ENCODE measurements around the gene CCZ1B.
"Not testable (repeated sequence)": the region's sequence is repeated elsewhere in the genome, so short reads cannot be mapped to it uniquely, and the experiment has no call there.

DNA sequence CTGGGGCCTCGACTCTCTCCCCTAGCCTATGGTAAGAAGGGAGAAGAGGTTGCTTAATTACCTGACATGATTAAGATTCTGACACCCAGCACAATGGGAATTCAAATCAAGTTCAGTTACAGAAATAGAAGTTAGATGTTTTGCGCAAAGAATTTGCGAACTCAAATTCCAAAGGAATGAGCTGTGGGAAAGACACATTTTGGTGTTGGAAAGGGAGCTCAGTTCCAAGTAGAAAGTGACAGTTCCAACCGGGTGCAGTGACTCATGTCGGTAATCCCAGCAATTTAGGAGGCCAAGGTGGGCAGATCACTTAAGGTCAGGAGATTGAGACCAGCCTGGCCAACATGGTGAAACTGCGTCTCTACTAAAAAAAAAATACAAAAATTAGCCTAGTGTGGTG lies 4.0 kb upstream of the CCZ1B start:
- TF ChIP-seq, protein P1, sequence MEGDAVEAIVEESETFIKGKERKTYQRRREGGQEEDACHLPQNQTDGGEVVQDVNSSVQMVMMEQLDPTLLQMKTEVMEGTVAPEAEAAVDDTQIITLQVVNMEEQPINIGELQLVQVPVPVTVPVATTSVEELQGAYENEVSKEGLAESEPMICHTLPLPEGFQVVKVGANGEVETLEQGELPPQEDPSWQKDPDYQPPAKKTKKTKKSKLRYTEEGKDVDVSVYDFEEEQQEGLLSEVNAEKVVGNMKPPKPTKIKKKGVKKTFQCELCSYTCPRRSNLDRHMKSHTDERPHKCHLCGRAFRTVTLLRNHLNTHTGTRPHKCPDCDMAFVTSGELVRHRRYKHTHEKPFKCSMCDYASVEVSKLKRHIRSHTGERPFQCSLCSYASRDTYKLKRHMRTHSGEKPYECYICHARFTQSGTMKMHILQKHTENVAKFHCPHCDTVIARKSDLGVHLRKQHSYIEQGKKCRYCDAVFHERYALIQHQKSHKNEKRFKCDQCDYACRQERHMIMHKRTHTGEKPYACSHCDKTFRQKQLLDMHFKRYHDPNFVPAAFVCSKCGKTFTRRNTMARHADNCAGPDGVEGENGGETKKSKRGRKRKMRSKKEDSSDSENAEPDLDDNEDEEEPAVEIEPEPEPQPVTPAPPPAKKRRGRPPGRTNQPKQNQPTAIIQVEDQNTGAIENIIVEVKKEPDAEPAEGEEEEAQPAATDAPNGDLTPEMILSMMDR (IDR thresholded peaks at IDR 0.05; ENCODE audit: poor library complexity, severe bottlenecking): not testable (repeated sequence)
- TF ChIP-seq, protein P2, sequence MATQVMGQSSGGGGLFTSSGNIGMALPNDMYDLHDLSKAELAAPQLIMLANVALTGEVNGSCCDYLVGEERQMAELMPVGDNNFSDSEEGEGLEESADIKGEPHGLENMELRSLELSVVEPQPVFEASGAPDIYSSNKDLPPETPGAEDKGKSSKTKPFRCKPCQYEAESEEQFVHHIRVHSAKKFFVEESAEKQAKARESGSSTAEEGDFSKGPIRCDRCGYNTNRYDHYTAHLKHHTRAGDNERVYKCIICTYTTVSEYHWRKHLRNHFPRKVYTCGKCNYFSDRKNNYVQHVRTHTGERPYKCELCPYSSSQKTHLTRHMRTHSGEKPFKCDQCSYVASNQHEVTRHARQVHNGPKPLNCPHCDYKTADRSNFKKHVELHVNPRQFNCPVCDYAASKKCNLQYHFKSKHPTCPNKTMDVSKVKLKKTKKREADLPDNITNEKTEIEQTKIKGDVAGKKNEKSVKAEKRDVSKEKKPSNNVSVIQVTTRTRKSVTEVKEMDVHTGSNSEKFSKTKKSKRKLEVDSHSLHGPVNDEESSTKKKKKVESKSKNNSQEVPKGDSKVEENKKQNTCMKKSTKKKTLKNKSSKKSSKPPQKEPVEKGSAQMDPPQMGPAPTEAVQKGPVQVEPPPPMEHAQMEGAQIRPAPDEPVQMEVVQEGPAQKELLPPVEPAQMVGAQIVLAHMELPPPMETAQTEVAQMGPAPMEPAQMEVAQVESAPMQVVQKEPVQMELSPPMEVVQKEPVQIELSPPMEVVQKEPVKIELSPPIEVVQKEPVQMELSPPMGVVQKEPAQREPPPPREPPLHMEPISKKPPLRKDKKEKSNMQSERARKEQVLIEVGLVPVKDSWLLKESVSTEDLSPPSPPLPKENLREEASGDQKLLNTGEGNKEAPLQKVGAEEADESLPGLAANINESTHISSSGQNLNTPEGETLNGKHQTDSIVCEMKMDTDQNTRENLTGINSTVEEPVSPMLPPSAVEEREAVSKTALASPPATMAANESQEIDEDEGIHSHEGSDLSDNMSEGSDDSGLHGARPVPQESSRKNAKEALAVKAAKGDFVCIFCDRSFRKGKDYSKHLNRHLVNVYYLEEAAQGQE (IDR thresholded peaks at IDR 0.05; ENCODE audit: borderline replicate concordance): not testable (repeated sequence)

Measured in neural cell (in vitro differentiated cells).